ENCODE results near the gene HAUS3. TPM values are rescaled to one million over a fixed set of nuclear protein-coding genes. Genes with fewer than 3 reads are reported as not detected.

The HAUS3 gene
- total RNA-seq, 1 experiment from 2014 or later = 17.3 TPM

DNA sequence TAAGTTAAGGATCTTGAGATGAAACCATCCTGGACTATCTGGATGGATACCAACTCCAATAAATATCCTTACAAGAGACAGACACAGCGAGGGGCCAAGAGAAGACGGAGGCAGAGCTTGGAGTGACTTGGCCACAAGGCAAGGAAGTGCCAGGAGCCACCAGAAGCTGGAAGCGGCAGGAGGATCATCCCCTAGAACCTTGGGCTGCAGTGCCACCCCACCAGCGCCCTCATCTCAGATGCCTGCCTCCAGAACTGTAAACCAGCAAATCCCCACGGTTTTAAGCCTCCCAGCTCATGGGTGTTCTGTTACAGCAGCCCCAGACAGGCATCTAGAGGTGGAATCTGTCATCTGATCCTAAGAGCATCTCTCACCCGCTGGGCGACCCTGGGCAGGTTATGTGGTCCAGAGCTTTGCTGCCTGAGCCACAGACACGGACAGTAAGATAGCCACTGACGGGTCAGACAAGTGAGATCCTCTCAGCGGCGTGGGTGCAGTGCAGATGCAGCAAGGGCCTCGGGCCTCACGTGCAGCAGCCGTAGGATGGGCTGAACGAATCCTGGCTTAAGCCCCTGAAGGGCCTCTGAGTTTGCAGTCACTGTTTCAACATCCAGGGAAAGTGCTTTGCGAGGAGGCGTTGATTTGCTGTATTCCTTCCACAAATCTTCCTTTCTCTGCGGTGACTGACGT is 45.1 kb upstream of the HAUS3 start:
- Histone ChIP-seq H3K9me3 (ENCODE audit: control insufficient read depth in 1 of 2, insufficient read depth in 1 of 2, low read depth in 1 of 2, low read length in 2 of 2) (no peaks in the 10 kb centered on the region), H3K9me2 (ENCODE audit: insufficient read depth) (no peaks in the 10 kb centered on the region), H3K4me3 (replicated peaks in 1 of 2; ENCODE audit: low read depth in 1 of 2, low read length in 2 of 2) (no peak overlapping the region), H3K79me2 (ENCODE audit: insufficient read depth, low read length) (no peaks in the 10 kb centered on the region), H3K27me3 (ENCODE audit: insufficient read depth, low read length) (no peaks in the 10 kb centered on the region), H4K20me1 (ENCODE audit: insufficient read depth) (no peaks in the 10 kb centered on the region), H3K9ac (ENCODE audit: low read length) (no peak overlapping the region), H3K4me2 (ENCODE audit: low read length) (no peak overlapping the region), H3K27ac (ENCODE audit: low read depth, low read length) (no peak overlapping the region), H2AFZ (ENCODE audit: low read depth, low read length, poor library complexity, severe bottlenecking) (no peak overlapping the region), H3K4me1 (ENCODE audit: control insufficient read depth in 1 of 2, insufficient read depth in 2 of 2, low read length in 2 of 2) (peaks cover 0 to 9% of the 10 kb centered on the region in 2 experiments; a peak in 2 of 4 replicates), H3K36me3 (ENCODE audit: control insufficient read depth in 1 of 2, insufficient read depth in 2 of 2, low read length in 2 of 2) (no peaks in the 10 kb centered on the region)
- BruUV-seq (replicated peaks) = no TSS peak
- ChIA-PET RAD21 (ENCODE audit: low non-redundant PET in 1 of 2, low total read pairs in 2 of 2, uncharacterized antibody in 2 of 2, unreplicated experiment in 2 of 2) (no interaction called here), POLR2A (no interaction called here), CTCF (no interaction called here)
- intact Hi-C loops (cut with micrococcal nuclease) = no loop called here
- ATAC-seq (no peak), DNase-seq (ENCODE audit: low read depth, low spot score) (no peak)
- no peak for TF ChIP-seq RAD21 (IDR thresholded peaks at IDR 0.05; ENCODE audit: low read depth)
- TF ChIP-seq SIN3A (IDR thresholded peaks at IDR 0.05; ENCODE audit: low read depth) = no peak
- TF ChIP-seq ZBTB33 (IDR thresholded peaks at IDR 0.05; ENCODE audit: extremely low read depth, insufficient replicate concordance, low read length) = no peak
- TF ChIP-seq, protein P1, sequence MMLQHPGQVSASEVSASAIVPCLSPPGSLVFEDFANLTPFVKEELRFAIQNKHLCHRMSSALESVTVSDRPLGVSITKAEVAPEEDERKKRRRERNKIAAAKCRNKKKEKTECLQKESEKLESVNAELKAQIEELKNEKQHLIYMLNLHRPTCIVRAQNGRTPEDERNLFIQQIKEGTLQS (IDR thresholded peaks at IDR 0.05) = no peak
- TF ChIP-seq FOSL1 (IDR thresholded peaks at IDR 0.05; ENCODE audit: low read depth) = no peak
- no peak for TF ChIP-seq EZH2 (IDR thresholded peaks at IDR 0.05)
- TF ChIP-seq ZNF274 (IDR thresholded peaks at IDR 0.05; ENCODE audit: low read depth, low read length) = no peak
- no peak for TF ChIP-seq ZFX (IDR thresholded peaks at IDR 0.05)
- no peak for TF ChIP-seq CTCF (IDR thresholded peaks at IDR 0.05 in 2 of 3, conservative IDR thresholded peaks at IDR 0.05 in 1 of 3; ENCODE audit: borderline replicate concordance in 1 of 3, insufficient read depth in 1 of 3, low read depth in 2 of 3, low read length in 2 of 3)
- no peak for TF ChIP-seq YY1 (IDR thresholded peaks at IDR 0.05; ENCODE audit: extremely low read depth, insufficient replicate concordance, low read depth, low read length)
- no peak for TF ChIP-seq CEBPB (IDR thresholded peaks at IDR 0.05; ENCODE audit: low read depth)
- TF ChIP-seq SRF (IDR thresholded peaks at IDR 0.05; ENCODE audit: low read depth) = no peak
- TF ChIP-seq, protein P2, sequence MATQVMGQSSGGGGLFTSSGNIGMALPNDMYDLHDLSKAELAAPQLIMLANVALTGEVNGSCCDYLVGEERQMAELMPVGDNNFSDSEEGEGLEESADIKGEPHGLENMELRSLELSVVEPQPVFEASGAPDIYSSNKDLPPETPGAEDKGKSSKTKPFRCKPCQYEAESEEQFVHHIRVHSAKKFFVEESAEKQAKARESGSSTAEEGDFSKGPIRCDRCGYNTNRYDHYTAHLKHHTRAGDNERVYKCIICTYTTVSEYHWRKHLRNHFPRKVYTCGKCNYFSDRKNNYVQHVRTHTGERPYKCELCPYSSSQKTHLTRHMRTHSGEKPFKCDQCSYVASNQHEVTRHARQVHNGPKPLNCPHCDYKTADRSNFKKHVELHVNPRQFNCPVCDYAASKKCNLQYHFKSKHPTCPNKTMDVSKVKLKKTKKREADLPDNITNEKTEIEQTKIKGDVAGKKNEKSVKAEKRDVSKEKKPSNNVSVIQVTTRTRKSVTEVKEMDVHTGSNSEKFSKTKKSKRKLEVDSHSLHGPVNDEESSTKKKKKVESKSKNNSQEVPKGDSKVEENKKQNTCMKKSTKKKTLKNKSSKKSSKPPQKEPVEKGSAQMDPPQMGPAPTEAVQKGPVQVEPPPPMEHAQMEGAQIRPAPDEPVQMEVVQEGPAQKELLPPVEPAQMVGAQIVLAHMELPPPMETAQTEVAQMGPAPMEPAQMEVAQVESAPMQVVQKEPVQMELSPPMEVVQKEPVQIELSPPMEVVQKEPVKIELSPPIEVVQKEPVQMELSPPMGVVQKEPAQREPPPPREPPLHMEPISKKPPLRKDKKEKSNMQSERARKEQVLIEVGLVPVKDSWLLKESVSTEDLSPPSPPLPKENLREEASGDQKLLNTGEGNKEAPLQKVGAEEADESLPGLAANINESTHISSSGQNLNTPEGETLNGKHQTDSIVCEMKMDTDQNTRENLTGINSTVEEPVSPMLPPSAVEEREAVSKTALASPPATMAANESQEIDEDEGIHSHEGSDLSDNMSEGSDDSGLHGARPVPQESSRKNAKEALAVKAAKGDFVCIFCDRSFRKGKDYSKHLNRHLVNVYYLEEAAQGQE (IDR thresholded peaks at IDR 0.05; ENCODE audit: low read depth) = no peak
- TF ChIP-seq POLR2AphosphoS5 (IDR thresholded peaks at IDR 0.05; ENCODE audit: low read depth, low read length) = no peak
- TF ChIP-seq, protein P3, sequence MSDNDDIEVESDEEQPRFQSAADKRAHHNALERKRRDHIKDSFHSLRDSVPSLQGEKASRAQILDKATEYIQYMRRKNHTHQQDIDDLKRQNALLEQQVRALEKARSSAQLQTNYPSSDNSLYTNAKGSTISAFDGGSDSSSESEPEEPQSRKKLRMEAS (IDR thresholded peaks at IDR 0.05) = no peak
